Left ventricle myocardium inferior (tissue), 1 donor: ENCODE data around the gene TRAF3. TPM values are rescaled to one million over a fixed set of nuclear protein-coding genes. Genes with fewer than 3 reads are reported as not detected.

Source experiments
- DNase-seq: peaks from one replicate; pipeline ENCODE4 v3.0.0-alpha.2; 2020
- H3K27ac ChIP-seq: fragments of 200-600 bp; replicated peaks from 2 replicates; pipeline ENCODE4 v1.8.0; 2021
- H3K27me3 ChIP-seq: fragments of 200-600 bp; 2 replicates; pipeline ENCODE4 v1.8.0; 2021; ENCODE audit warnings: low read depth
- H3K36me3 ChIP-seq: fragments of 200-600 bp; 2 replicates; pipeline ENCODE4 v1.8.0; 2021
- H3K4me1 ChIP-seq: fragments of 200-600 bp; 2 replicates; pipeline ENCODE4 v1.8.0; 2021
- H3K4me3 ChIP-seq: fragments of 200-600 bp; 2 replicates; pipeline ENCODE4 v1.8.0; 2021; ENCODE audit warnings: mild to moderate bottlenecking, moderate library complexity
- H3K9me3 ChIP-seq: fragments of 200-600 bp; replicated peaks from 2 replicates; pipeline ENCODE4 v1.8.0; 2021
- intact Hi-C: fragments of 100-400 bp; cut with micrococcal nuclease; formaldehyde crosslinking; loops from one replicate; pipeline ENCODE4 v1.11.0; 2022
- total RNA-seq: library from RNA; stranded (reverse); fragmentation: NEBNext Ultra II Directional; extraction: Animal tissue kit (Norgen Biotek cat#: 25700); gene quantifications from one replicate; pipeline ENCODE4 v1.2.1, GENCODE V29; 2021
- TF ChIP-seq, protein P1 (sequence below): fragments of 200-600 bp; IDR thresholded peaks from 2 replicates; pipeline ENCODE4 v1.8.0; 2021; ENCODE audit warnings: antibody characterized with exemption, mild to moderate bottlenecking, borderline replicate concordance
- donor health status: DM: no; HTN: yes; CAD: no; lungs with severe emphysema.

Gene TRAF3
- total RNA-seq, 1 donor from 2014 or later = 11.3 TPM

DNA sequence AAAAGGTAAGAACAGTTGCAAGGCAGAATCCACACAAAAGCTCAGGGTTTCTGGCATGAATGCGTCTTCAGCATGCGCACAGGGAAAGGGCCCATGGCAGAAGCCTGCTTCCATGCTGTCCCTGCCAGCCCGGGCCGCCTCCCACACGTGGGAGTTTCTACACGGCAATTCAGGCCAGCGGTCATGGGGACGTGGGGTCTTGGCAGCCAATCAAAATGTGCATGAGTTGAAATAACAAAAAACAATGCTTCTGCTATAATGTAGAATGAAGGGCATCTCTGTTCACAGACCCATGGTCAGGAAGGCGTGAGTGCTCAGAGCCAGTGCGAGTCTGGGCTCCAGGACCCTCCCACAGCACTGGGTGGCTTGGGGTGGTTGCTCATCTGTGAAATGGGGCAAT lies 173.8 kb downstream of the TRAF3 start:
- H3K36me3 ChIP-seq = peaks cover 93% of the 10 kb centered on the region
- intact Hi-C loops = no loop called here
- TF ChIP-seq, protein P1, sequence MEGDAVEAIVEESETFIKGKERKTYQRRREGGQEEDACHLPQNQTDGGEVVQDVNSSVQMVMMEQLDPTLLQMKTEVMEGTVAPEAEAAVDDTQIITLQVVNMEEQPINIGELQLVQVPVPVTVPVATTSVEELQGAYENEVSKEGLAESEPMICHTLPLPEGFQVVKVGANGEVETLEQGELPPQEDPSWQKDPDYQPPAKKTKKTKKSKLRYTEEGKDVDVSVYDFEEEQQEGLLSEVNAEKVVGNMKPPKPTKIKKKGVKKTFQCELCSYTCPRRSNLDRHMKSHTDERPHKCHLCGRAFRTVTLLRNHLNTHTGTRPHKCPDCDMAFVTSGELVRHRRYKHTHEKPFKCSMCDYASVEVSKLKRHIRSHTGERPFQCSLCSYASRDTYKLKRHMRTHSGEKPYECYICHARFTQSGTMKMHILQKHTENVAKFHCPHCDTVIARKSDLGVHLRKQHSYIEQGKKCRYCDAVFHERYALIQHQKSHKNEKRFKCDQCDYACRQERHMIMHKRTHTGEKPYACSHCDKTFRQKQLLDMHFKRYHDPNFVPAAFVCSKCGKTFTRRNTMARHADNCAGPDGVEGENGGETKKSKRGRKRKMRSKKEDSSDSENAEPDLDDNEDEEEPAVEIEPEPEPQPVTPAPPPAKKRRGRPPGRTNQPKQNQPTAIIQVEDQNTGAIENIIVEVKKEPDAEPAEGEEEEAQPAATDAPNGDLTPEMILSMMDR = no peak
- peaks cover 24% of the 10 kb centered on the region for H3K4me1 ChIP-seq
- no peaks in the 10 kb centered on the region for H3K9me3 ChIP-seq
- H3K4me3 ChIP-seq = no peak overlapping the region
- DNase-seq = no peak
- no peaks in the 10 kb centered on the region for H3K27me3 ChIP-seq
- H3K27ac ChIP-seq = no peak overlapping the region

DNA sequence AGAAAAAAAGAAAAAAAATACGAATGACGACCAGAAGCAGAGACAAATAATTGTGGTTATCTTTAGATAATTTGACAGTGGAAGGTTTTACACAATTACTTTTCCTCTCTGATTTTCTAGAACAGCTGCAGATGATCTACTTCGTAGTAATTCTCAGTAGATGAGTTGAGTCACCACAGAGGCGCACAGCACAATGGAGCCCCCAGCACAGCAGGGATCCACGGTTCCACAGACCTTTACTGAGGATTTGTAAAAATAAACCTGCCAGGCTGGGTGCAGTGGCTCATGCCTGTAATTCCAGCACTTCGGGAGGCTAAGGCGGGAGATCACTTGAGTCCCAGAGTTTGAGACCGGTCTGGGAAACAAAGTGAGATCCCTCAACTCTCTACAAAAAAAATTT lies 174.6 kb downstream of the TRAF3 start:
- DNase-seq = no peak
- H3K27me3 ChIP-seq = no peaks in the 10 kb centered on the region
- H3K4me1 ChIP-seq = peaks cover 24% of the 10 kb centered on the region
- H3K36me3 ChIP-seq = peaks cover 93% of the 10 kb centered on the region
- H3K9me3 ChIP-seq = no peaks in the 10 kb centered on the region
- H3K27ac ChIP-seq = no peak overlapping the region
- TF ChIP-seq, protein P1 = no peak
- no peak overlapping the region for H3K4me3 ChIP-seq
- intact Hi-C loops = no loop called here

DNA sequence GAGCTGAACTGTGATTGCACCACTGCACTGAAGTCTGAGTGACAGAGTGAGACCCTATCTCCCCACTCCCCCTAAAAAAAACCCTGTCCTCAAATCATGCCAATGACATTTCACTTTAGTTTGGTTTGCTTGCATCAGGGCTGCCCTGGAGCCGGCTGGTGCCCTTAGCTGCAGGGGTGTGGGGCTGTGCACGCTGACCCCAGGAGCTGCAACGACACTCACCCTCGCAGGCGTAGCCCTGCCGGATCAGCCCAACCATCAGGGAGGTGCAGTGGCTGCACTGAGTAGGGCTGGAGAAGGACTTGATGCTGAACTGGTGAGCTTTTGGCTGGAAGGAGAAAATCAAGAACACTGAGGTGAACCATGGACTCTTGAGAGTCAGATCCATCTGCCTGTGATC lies 175.0 kb downstream of the TRAF3 start:
- DNase-seq = no peak
- intact Hi-C loops = no loop called here
- no peak overlapping the region for H3K27ac ChIP-seq
- H3K4me1 ChIP-seq = peaks cover 24% of the 10 kb centered on the region
- TF ChIP-seq, protein P1 = no peak
- H3K9me3 ChIP-seq = no peaks in the 10 kb centered on the region
- no peak overlapping the region for H3K4me3 ChIP-seq
- H3K27me3 ChIP-seq = no peaks in the 10 kb centered on the region
- peaks cover 93% of the 10 kb centered on the region for H3K36me3 ChIP-seq

DNA sequence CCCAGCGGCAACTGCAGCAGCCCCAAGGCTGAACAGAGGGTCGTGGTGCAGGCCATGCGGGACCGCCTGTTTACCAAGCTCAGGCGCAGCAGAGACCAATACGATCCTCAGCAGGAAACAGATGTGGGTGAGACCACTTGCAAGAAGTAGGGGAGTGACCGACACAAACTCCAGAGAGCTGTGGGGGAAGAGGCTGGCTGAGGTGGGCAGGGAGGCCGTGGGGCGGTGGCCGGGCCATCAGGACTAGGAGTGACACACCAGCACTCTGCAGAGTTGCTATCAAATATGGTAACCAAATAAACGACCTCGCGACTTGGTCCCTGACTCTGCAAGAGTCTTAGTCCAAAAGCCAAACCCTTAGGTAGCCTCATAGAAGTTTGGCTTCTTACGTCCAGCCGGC lies 175.9 kb downstream of the TRAF3 start:
- TF ChIP-seq, protein P1 = no peak
- Histone ChIP-seq H3K4me3 (no peak overlapping the region), H3K27ac (no peak overlapping the region), H3K9me3 (no peaks in the 10 kb centered on the region), H3K4me1 (peaks cover 24% of the 10 kb centered on the region), H3K36me3 (peaks cover 96% of the 10 kb centered on the region), H3K27me3 (no peaks in the 10 kb centered on the region)
- DNase-seq = no peak
- intact Hi-C loops = no loop called here

DNA sequence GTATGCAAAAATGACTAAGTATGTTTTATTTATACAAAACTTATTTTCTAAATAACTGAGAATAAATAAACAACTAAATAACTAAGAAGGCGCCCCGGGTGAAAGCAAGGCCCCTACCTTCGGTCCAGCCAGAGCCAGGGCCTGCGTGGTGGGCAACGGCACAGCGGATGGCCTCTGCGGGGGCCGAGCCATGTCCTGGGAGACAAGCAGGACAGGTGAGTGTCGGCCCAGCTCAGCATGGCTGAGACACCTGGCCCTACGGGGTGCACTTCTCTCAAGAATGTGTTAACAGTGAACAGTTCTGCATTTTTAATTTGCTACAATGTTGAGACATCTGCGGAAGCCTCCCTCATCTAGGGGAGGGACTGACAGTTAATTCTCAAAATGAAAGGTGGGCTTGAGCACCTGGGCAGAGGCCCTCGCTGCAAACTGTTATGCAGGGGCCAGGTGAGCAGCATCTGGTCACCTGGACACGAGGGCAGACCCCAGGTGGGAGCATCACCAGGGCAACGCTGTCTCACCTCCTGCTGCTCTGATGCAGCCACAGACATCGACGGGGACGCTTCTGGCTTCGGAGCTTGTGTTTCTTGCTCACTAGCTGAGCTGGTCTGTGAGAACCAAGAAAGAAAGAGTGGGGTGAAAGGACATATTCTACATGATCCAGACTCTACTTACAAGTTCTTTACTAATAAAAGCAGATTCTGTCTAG lies 177.0 kb downstream of the TRAF3 start:
- Histone ChIP-seq H3K4me3 (no peak overlapping the region), H3K36me3 (peaks cover 100% of the 10 kb centered on the region), H3K27me3 (no peaks in the 10 kb centered on the region), H3K27ac (no peak overlapping the region), H3K9me3 (no peaks in the 10 kb centered on the region), H3K4me1 (peaks cover 18% of the 10 kb centered on the region)
- intact Hi-C loops = no loop called here
- TF ChIP-seq, protein P1 = no peak
- DNase-seq = no peak
